ENCODE measurements around the gene RTRAF. TPM values are rescaled to one million over a fixed set of nuclear protein-coding genes. Genes with fewer than 3 reads are reported as not detected.

The RTRAF gene
- total RNA-seq, 4 donors from 2014 or later, result 20.2 to 58.7 (median 51.9) TPM

DNA sequence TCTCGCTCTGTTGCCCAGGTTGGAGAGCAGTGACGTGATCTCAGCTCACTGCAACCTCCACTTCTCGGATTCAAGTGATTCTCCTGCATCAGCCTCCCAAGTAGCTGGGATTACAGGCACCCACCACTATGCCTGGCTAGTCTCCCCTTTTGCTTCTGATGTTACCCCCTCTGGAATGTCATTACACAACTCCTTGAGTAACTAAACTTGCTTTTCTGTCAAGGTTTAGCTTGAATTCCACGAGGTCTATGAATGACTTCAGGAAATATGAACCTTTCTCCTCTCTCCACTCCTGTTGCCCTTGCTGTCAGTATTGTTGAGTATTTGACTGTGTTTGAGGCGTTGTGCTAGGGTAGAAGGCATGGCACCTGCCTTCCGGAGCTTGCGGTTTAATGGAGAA lies 16.8 kb upstream of the RTRAF start:
- H3K4me1 ChIP-seq, result no peaks in the 10 kb centered on the region
- no peak for DNase-seq
- 82 to 90% methylated on average over 7 of the region's 7 CpGs for WGBS, 2 donors
- H3K36me3 ChIP-seq, result no peaks in the 10 kb centered on the region
- H3K9me3 ChIP-seq, result no peaks in the 10 kb centered on the region
- TF ChIP-seq POLR2A (IDR thresholded peaks at IDR 0.05), result no peak
- no peak for TF ChIP-seq CTCF (IDR thresholded peaks at IDR 0.05)
- no peak overlapping the region for H3K4me3 ChIP-seq
- intact Hi-C loops (cut with DNase I), result loop anchor here (10.0 kb wide), 2 partner anchors 168 to 698 kb away; no protein-coding TSS in a partner anchor
- no peak overlapping the region for H3K27ac ChIP-seq
- H3K27me3 ChIP-seq, result no peaks in the 10 kb centered on the region

- WGBS, 2 donors, result 87 to 96% methylated on average over 5 of the region's 5 CpGs
- H3K27me3 ChIP-seq, result no peaks in the 10 kb centered on the region
- H3K4me3 ChIP-seq, result no peak overlapping the region
- TF ChIP-seq POLR2A (IDR thresholded peaks at IDR 0.05) (no peak), CTCF (IDR thresholded peaks at IDR 0.05) (no peak)
- intact Hi-C loops (cut with DNase I), result loop anchor here (10.0 kb wide), 2 partner anchors 172 to 702 kb away; no protein-coding TSS in a partner anchor
- H3K4me1 ChIP-seq, result peaks cover 0 to 7% (median 4%) of the 10 kb centered on the region in 3 donors
- no peak overlapping the region for H3K27ac ChIP-seq
- H3K9me3 ChIP-seq, result no peaks in the 10 kb centered on the region
- no peaks in the 10 kb centered on the region for H3K36me3 ChIP-seq
- no peak for DNase-seq
Measured at GRCh38 chr14:51977075-51977474, 12.3 kb upstream of the RTRAF start.

- 29 to 38% methylated on average over 2 of the region's 2 CpGs for WGBS, 2 donors
- DNase-seq, result no peak
- H3K4me1 ChIP-seq, result peaks cover 0 to 7% (median 4%) of the 10 kb centered on the region in 3 donors
- intact Hi-C loops (cut with DNase I), result loop anchor here (10.0 kb wide), 2 partner anchors 174 to 704 kb away; no protein-coding TSS in a partner anchor
- no peaks in the 10 kb centered on the region for H3K27me3 ChIP-seq
- TF ChIP-seq CTCF (IDR thresholded peaks at IDR 0.05) (no peak), POLR2A (IDR thresholded peaks at IDR 0.05) (no peak)
- no peak overlapping the region for H3K27ac ChIP-seq
- H3K36me3 ChIP-seq, result no peaks in the 10 kb centered on the region
- H3K4me3 ChIP-seq, result no peak overlapping the region
- H3K9me3 ChIP-seq, result no peaks in the 10 kb centered on the region
Measured at GRCh38 chr14:51978681-51979085, 10.7 kb upstream of the RTRAF start.

- WGBS, 2 donors, result 25 to 26% methylated on average over 17 of the region's 17 CpGs
- no peaks in the 10 kb centered on the region for H3K9me3 ChIP-seq
- DNase-seq, result no peak
- peaks cover 0 to 7% (median 4%) of the 10 kb centered on the region in 3 donors for H3K4me1 ChIP-seq
- intact Hi-C loops (cut with DNase I), result loop anchor here (10.0 kb wide), 2 partner anchors 174 to 704 kb away; no protein-coding TSS in a partner anchor
- peak; percentile 78 to 95 (median 88) for TF ChIP-seq CTCF (IDR thresholded peaks at IDR 0.05)
- TF ChIP-seq POLR2A (IDR thresholded peaks at IDR 0.05), result no peak
- no peak overlapping the region for H3K4me3 ChIP-seq
- no peak overlapping the region for H3K27ac ChIP-seq
- no peaks in the 10 kb centered on the region for H3K36me3 ChIP-seq
- no peaks in the 10 kb centered on the region for H3K27me3 ChIP-seq
Measured at GRCh38 chr14:51979088-51979709, 10.1 kb upstream of the RTRAF start.

DNA sequence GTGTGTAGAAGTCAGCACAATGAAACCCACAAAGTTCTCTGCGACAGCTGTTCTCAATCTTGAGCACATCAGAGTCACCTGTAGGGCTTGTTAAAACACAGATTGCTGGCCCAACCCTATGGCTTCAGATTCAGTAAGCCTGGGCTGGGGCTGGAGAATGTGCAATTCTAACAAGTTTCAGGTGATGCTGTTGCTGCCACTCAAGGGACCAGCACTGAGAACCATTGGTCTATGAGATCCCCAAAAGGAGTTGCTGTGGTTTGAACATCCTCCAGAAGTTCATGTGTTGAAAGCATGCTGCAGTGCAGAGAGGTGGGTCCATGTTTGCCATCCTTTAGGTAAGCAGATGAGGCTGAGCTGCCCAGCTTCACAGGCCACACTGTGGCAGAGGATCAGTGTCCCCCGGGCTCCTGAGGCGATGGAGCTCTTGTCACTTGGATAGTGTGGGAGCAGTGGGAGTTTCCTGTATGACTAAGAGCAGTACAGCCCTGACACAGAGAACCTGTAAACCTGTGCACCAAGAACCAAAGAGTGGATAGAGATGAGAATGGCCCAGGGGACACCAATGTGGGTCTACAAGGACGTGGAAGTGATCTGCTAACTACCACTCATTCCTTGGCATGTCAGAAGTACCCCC lies 8.0 kb upstream of the RTRAF start:
- Histone ChIP-seq H3K9me3 (no peaks in the 10 kb centered on the region), H3K27me3 (no peaks in the 10 kb centered on the region), H3K4me1 (peaks cover 0 to 7% (median 4%) of the 10 kb centered on the region in 3 donors), H3K36me3 (no peaks in the 10 kb centered on the region), H3K27ac (no peak overlapping the region), H3K4me3 (no peak overlapping the region)
- intact Hi-C loops (cut with DNase I), result no loop called here
- TF ChIP-seq CTCF (IDR thresholded peaks at IDR 0.05), result no peak
- no peak for TF ChIP-seq POLR2A (IDR thresholded peaks at IDR 0.05)
- no peak for DNase-seq
- WGBS, 2 donors, result 74 to 83% methylated on average over 2 of the region's 4 CpGs

Data from esophagus squamous epithelium (tissue), 5 donors.